OCI-M2 (cell line): ENCODE results near the gene CBX4.

Source experiments
- DNase-seq: peaks from one replicate; lab custom pipeline; 2025; ENCODE audit not compliant: unreplicated experiment; lab: John Stamatoyannopoulos, UW

CBX4 gene

GRCh38 chr17:79790805-79791734, 48.2 kb downstream of the CBX4 start:
- no peak for DNase-seq

GRCh38 chr17:79789943-79790804, 49.1 kb downstream of the CBX4 start:
- no peak for DNase-seq

- DNase-seq = no peak
These were observed 50.0 kb downstream of the CBX4 start for GRCh38 chr17:79788989-79789942.

- DNase-seq = no peak
These were observed 50.8 kb downstream of the CBX4 start for GRCh38 chr17:79788455-79788854.

GRCh38 chr17:79786930-79787643, 52.2 kb downstream of the CBX4 start:
- no peak for DNase-seq

- no peak for DNase-seq
These were observed 53.1 kb downstream of the CBX4 start for GRCh38 chr17:79785900-79786810.

GRCh38 chr17:79785017-79785899, 54.0 kb downstream of the CBX4 start:
- no peak for DNase-seq

GRCh38 chr17:79784353-79785016, 54.8 kb downstream of the CBX4 start:
- DNase-seq = no peak

- no peak for DNase-seq
These were observed 55.3 kb downstream of the CBX4 start for GRCh38 chr17:79783891-79784290.
